GM12864 (cell line): ENCODE data around the gene TIGD7.
A peak's percentile ranks its signal among the peaks of the same experiment; 100 is the strongest.
"Not testable (repeated sequence)": the region's sequence is repeated elsewhere in the genome, so short reads cannot be mapped to it uniquely, and the experiment has no call there.

Source experiments
- DNase-seq: peaks from one replicate; pipeline ENCODE4 v3.0.0-alpha.2; 2011; ENCODE audit warnings: low read depth
- H3K4me3 ChIP-seq: 2 replicates; pipeline ENCODE4 v1.5.1; 2011; ENCODE audit warnings: mild to moderate bottlenecking, low read depth, low read length, control low read depth
- TF ChIP-seq, protein P1 (sequence below): IDR thresholded peaks from 2 replicates; pipeline ENCODE4 v1.5.1; 2011; ENCODE audit warnings: low read depth, mild to moderate bottlenecking, moderate library complexity, low read length, control low read depth, inconsistent platforms; ENCODE audit errors: missing control alignments

TIGD7 gene

GRCh38 chr16:3282103-3282729, 23.0 kb downstream of the TIGD7 start:
- no peak for DNase-seq
- TF ChIP-seq, protein P1, sequence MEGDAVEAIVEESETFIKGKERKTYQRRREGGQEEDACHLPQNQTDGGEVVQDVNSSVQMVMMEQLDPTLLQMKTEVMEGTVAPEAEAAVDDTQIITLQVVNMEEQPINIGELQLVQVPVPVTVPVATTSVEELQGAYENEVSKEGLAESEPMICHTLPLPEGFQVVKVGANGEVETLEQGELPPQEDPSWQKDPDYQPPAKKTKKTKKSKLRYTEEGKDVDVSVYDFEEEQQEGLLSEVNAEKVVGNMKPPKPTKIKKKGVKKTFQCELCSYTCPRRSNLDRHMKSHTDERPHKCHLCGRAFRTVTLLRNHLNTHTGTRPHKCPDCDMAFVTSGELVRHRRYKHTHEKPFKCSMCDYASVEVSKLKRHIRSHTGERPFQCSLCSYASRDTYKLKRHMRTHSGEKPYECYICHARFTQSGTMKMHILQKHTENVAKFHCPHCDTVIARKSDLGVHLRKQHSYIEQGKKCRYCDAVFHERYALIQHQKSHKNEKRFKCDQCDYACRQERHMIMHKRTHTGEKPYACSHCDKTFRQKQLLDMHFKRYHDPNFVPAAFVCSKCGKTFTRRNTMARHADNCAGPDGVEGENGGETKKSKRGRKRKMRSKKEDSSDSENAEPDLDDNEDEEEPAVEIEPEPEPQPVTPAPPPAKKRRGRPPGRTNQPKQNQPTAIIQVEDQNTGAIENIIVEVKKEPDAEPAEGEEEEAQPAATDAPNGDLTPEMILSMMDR = no peak
- peak overlapping the region; percentile 95 for H3K4me3 ChIP-seq

GRCh38 chr16:3281222-3281820, 23.9 kb downstream of the TIGD7 start:
- DNase-seq = no peak
- TF ChIP-seq, protein P1 = no peak
- H3K4me3 ChIP-seq = no peak overlapping the region

- TF ChIP-seq, protein P1 = no peak
- H3K4me3 ChIP-seq = no peak overlapping the region
Observed at GRCh38 chr16:3276679-3277078, 28.6 kb downstream of the TIGD7 start.

DNA sequence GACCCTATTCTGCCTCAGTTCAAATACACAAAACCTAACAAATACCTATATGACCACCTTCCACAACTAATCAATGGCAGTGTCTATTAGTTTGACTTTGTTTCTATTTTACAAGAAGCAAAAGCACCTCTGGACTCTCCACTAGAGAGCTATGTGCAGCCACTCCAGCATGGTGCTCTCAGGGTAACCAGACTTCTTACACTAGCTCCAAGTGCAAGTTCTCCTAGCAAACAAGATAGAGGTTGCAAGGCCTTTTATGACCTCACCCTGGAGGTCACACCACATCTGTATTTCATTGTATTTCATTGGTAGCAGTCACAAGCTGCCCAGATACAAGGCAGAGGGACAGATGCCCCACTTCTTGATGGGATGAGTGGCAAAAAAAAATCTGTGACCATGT, 30.3 kb downstream of the TIGD7 start:
- TF ChIP-seq, protein P1 = no peak

More at GRCh38 chr16:3276679-3277078, 28.6 kb downstream of the TIGD7 start:
- DNase-seq = no peak

DNA sequence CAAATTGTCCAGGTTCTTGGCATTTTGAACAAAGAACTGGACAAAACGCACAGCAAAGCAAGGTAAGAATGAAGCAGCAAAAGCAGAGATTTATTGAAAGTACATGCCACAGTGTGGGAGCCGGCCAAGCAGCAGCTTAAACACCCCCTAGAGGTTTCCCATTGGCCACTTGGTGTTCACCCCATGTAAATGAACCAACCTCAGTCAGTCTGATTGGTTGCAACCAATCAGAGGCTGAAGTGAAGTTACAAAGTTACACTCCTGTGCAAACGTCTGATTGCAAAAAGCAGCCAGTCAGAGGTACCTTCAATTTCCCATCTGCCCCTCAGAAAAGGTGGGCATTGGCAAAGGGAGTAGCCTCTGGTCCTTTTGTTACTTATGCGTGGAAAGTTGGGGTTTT, 30.7 kb downstream of the TIGD7 start:
- TF ChIP-seq, protein P1 = no peak
- H3K4me3 ChIP-seq = no peak overlapping the region
- DNase-seq = no peak

More for the DNA sequence above, 30.3 kb downstream of the TIGD7 start:
- DNase-seq = no peak
- no peak overlapping the region for H3K4me3 ChIP-seq

- not testable (repeated sequence) for DNase-seq, H3K4me3 ChIP-seq
Observed at GRCh38 chr16:3271281-3271680, 33.9 kb downstream of the TIGD7 start.

- not testable (repeated sequence) for H3K4me3 ChIP-seq, DNase-seq
Observed at GRCh38 chr16:3270718-3271117, 34.5 kb downstream of the TIGD7 start.

- no peak for DNase-seq
- TF ChIP-seq, protein P1 = no peak
- no peak overlapping the region for H3K4me3 ChIP-seq
Observed at GRCh38 chr16:3268294-3268693, 36.9 kb downstream of the TIGD7 start.
